K562 (cell line): ENCODE results near the gene PRKAG2. TPM values are rescaled to one million over a fixed set of nuclear protein-coding genes. Genes with fewer than 3 reads are reported as not detected.
A peak's percentile ranks its signal among the peaks of the same experiment; 100 is the strongest.

Source experiments
- CCAR2 ChIP-seq: fragments of 200-400 bp; formaldehyde crosslinking; IDR thresholded peaks from 2 replicates; pipeline ENCODE4 v1.6.1; 2017; ENCODE audit warnings: mild to moderate bottlenecking, low read depth, low read length
- DIDO1 ChIP-seq: fragments of 450-650 bp; IDR thresholded peaks from 2 replicates; pipeline ENCODE4 v1.6.1; 2016; ENCODE audit warnings: low read depth, missing biosample characterization, missing genetic modification characterization
- EP300 ChIP-seq: IDR thresholded peaks from 2 replicates; pipeline ENCODE4 v1.6.1; 2012; ENCODE audit warnings: low read length, improper control_type of control experiment
- FIP1L1 ChIP-seq: fragments of 200-400 bp; formaldehyde crosslinking; IDR thresholded peaks from 2 replicates; pipeline ENCODE4 v1.6.1; 2018; ENCODE audit warnings: mild to moderate bottlenecking, low read depth, low read length; ENCODE audit not compliant: poor library complexity, severe bottlenecking
- GATAD2A ChIP-seq: fragments of 450-650 bp; IDR thresholded peaks from 2 replicates; pipeline ENCODE4 v1.6.1; 2017
- HOXB6 ChIP-seq: fragments of 250-450 bp; sonication (Bioruptor Pico); IDR thresholded peaks from 2 replicates; pipeline ENCODE4 v1.5.1; 2022; ENCODE audit warnings: mild to moderate bottlenecking, borderline replicate concordance
- KAT7 ChIP-seq: sonication (generic); formaldehyde crosslinking; IDR thresholded peaks from 2 replicates; pipeline ENCODE4 v1.8.0; 2022; ENCODE audit warnings: missing genetic modification reagents, mild to moderate bottlenecking, borderline replicate concordance
- NCOA4 ChIP-seq: fragments of 450-650 bp; IDR thresholded peaks from 2 replicates; pipeline ENCODE4 v1.6.1; 2018; ENCODE audit warnings: mild to moderate bottlenecking; ENCODE audit not compliant: partially characterized antibody
- NFE2L1 ChIP-seq: fragments of 450-650 bp; IDR thresholded peaks from 2 replicates; pipeline ENCODE4 v1.6.1; 2016; ENCODE audit warnings: missing genetic modification characterization, low read depth, mild to moderate bottlenecking, missing compliant biosample characterization, moderate library complexity, borderline replicate concordance
- POLR2H ChIP-seq: IDR thresholded peaks from 2 replicates; pipeline ENCODE4 v1.6.1; 2016; ENCODE audit warnings: missing genetic modification characterization, low read depth, mild to moderate bottlenecking, control low read depth, missing compliant biosample characterization, moderate library complexity
- SAP30 ChIP-seq: fragments of 200-600 bp; sonication (generic); IDR thresholded peaks from 2 replicates; pipeline ENCODE4 v1.6.1; 2012; ENCODE audit warnings: borderline replicate concordance, low read depth, mild to moderate bottlenecking, moderate library complexity, low read length, control low read depth, inconsistent platforms; ENCODE audit not compliant: insufficient read depth, poor library complexity, severe bottlenecking
- STAG1 ChIP-seq: sonication (generic); formaldehyde crosslinking; IDR thresholded peaks from 2 replicates; pipeline ENCODE4 v1.5.0; 2020; ENCODE audit warnings: missing genetic modification reagents, borderline replicate concordance
- YBX1 ChIP-seq: fragments of 450-650 bp; IDR thresholded peaks from 2 replicates; pipeline ENCODE4 v1.7.1; 2016; ENCODE audit warnings: mild to moderate bottlenecking
- ZNF217 ChIP-seq: sonication (generic); formaldehyde crosslinking; IDR thresholded peaks from 2 replicates; pipeline ENCODE4 v1.8.0; 2022; ENCODE audit warnings: mild to moderate bottlenecking, missing genetic modification reagents
- ZNF408 ChIP-seq: fragments of 250-450 bp; sonication (Bioruptor Pico); IDR thresholded peaks from 2 replicates; pipeline ENCODE4 v1.4.0; 2020; ENCODE audit warnings: low read depth, mild to moderate bottlenecking, moderate library complexity
- ZNF57 ChIP-seq: fragments of 450-650 bp; formaldehyde crosslinking; IDR thresholded peaks from 2 replicates; pipeline ENCODE4 v1.4.0; 2020; ENCODE audit warnings: mild to moderate bottlenecking, moderate library complexity
- polyA plus RNA-seq, 8 experiments: library from polyadenylated mRNA; depleted of rRNA in 4 of 8; stranded (reverse) in 5 of 8; unstranded in 3 of 8; fragments of >200 nt; fragmentation: Nextera tagmentation in 2 of 8; fragmentation: Illumina TruSeq in 1 of 8; extraction: Ambion mirVana in 2 of 8; extraction: Trizol in 1 of 8; gene quantifications; 2 replicates each; pipeline versions ENCODE4 v1.2.1 to v1.2.3, GENCODE V29; 2011 to 2014; ENCODE audit warnings: inconsistent platforms in 1 of 8, missing spikeins in 1 of 8
- total RNA-seq, 7 experiments: library from RNA; depleted of rRNA in 6 of 7; stranded (reverse); fragments of >200 nt in 6 of 7; fragmentation: Illumina TruSeq in 2 of 7; extraction: Trizol in 2 of 7; gene quantifications; 2 replicates each; pipeline versions ENCODE4 v1.2.1 to v1.2.3, GENCODE V29; 2011 to 2021; ENCODE audit warnings: low replicate concordance in 1 of 7
- TF ChIP-seq, protein P1 (sequence below): sonication (generic); formaldehyde crosslinking; IDR thresholded peaks from 2 replicates; pipeline ENCODE4 v1.8.0; 2023; ENCODE audit warnings: mild to moderate bottlenecking, missing genetic modification reagents
- TF ChIP-seq, protein P2 (sequence below): fragments of 450-650 bp; formaldehyde crosslinking; conservative IDR thresholded peaks from 2 replicates; pipeline ENCODE4 v1.4.0; 2022; ENCODE audit warnings: mild to moderate bottlenecking, missing genetic modification characterization
- TF ChIP-seq, protein P3 (sequence below): IDR thresholded peaks from 2 replicates; pipeline ENCODE4 v1.6.1; 2012; ENCODE audit warnings: low read depth, low read length, improper control_type of control experiment, borderline replicate concordance
- TF ChIP-seq, protein P4 (sequence below): fragments of 450-650 bp; formaldehyde crosslinking; IDR thresholded peaks from 2 replicates; pipeline ENCODE4 v1.4.0; 2022; ENCODE audit warnings: mild to moderate bottlenecking, moderate library complexity

Gene PRKAG2
- total and polyA plus RNA-seq, 9 of the 15 experiments (the other 6 are each of a cell fraction or from before 2014, with no cell fraction given): 0.99 to 5.6 (median 3.3) TPM

DNA sequence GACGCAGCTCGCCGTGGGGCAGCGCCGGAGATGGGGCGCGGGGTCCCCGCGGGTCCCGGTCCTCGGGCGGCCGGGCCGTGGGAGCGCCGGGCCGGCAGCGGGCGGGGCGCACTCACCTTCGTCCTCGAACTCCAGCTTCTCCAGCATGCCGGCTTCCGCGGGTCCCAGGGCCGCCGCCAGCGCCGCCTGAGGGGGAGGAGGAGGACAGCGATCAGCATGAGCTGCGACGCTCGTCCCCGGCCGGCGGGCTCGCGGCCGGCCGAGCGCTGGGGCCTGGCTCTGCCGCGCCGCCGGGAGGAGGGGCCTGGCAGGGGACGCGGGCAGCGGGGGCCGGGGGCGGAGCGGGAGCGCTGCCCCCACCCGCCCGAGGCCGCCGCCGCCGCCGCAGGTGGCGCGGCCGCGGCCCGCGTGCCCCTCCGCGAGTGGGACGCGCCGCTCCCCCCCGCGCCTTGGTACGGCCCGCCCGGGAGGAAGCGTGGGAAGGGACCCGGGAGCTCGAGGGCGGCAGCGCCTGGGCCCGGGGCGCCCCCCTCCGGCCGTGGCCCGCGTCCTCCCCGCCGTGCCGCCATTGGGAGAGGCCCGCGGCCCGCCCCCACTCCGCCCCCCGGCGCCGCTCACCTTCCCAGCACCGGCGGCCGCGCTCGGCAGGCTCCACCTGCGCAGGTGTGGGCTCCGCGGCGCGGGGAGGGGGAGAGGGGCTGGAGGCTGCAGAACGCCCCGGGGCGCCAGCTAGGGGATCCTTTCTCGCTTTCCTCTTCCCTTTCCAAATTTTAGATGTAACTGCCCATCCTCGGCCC is 244.8 kb downstream of the PRKAG2 start (continued):
- TF ChIP-seq, protein P1, sequence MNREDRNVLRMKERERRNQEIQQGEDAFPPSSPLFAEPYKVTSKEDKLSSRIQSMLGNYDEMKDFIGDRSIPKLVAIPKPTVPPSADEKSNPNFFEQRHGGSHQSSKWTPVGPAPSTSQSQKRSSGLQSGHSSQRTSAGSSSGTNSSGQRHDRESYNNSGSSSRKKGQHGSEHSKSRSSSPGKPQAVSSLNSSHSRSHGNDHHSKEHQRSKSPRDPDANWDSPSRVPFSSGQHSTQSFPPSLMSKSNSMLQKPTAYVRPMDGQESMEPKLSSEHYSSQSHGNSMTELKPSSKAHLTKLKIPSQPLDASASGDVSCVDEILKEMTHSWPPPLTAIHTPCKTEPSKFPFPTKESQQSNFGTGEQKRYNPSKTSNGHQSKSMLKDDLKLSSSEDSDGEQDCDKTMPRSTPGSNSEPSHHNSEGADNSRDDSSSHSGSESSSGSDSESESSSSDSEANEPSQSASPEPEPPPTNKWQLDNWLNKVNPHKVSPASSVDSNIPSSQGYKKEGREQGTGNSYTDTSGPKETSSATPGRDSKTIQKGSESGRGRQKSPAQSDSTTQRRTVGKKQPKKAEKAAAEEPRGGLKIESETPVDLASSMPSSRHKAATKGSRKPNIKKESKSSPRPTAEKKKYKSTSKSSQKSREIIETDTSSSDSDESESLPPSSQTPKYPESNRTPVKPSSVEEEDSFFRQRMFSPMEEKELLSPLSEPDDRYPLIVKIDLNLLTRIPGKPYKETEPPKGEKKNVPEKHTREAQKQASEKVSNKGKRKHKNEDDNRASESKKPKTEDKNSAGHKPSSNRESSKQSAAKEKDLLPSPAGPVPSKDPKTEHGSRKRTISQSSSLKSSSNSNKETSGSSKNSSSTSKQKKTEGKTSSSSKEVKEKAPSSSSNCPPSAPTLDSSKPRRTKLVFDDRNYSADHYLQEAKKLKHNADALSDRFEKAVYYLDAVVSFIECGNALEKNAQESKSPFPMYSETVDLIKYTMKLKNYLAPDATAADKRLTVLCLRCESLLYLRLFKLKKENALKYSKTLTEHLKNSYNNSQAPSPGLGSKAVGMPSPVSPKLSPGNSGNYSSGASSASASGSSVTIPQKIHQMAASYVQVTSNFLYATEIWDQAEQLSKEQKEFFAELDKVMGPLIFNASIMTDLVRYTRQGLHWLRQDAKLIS (CRISPR knock-in tag): no peak
- TF ChIP-seq, protein P2, sequence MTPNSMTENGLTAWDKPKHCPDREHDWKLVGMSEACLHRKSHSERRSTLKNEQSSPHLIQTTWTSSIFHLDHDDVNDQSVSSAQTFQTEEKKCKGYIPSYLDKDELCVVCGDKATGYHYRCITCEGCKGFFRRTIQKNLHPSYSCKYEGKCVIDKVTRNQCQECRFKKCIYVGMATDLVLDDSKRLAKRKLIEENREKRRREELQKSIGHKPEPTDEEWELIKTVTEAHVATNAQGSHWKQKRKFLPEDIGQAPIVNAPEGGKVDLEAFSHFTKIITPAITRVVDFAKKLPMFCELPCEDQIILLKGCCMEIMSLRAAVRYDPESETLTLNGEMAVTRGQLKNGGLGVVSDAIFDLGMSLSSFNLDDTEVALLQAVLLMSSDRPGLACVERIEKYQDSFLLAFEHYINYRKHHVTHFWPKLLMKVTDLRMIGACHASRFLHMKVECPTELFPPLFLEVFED (CRISPR knock-in tag): no peak
- TF ChIP-seq HOXB6 (no peak), ZNF408 (CRISPR knock-in tag) (no peak), FIP1L1 (peak; percentile 65), KAT7 (CRISPR knock-in tag) (no peak), YBX1 (no peak), DIDO1 (tag) (no peak), STAG1 (CRISPR knock-in tag) (no peak), ZNF57 (CRISPR knock-in tag) (no peak), GATAD2A (no peak), NCOA4 (no peak), POLR2H (tag) (no peak), CCAR2 (no peak), NFE2L1 (no peak), EP300 (no peak), SAP30 (no peak), ZNF217 (CRISPR knock-in tag) (no peak)
- TF ChIP-seq, protein P3, sequence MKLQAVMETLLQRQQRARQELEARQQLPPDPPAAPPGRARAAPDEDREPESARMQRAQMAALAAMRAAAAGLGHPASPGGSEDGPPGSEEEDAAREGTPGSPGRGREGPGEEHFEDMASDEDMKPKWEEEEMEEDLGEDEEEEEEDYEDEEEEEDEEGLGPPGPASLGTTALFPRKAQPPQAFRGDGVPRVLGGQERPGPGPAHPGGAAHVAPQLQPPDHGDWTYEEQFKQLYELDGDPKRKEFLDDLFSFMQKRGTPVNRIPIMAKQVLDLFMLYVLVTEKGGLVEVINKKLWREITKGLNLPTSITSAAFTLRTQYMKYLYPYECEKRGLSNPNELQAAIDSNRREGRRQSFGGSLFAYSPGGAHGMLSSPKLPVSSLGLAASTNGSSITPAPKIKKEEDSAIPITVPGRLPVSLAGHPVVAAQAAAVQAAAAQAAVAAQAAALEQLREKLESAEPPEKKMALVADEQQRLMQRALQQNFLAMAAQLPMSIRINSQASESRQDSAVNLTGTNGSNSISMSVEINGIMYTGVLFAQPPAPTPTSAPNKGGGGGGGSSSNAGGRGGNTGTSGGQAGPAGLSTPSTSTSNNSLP: no peak
- TF ChIP-seq, protein P4, sequence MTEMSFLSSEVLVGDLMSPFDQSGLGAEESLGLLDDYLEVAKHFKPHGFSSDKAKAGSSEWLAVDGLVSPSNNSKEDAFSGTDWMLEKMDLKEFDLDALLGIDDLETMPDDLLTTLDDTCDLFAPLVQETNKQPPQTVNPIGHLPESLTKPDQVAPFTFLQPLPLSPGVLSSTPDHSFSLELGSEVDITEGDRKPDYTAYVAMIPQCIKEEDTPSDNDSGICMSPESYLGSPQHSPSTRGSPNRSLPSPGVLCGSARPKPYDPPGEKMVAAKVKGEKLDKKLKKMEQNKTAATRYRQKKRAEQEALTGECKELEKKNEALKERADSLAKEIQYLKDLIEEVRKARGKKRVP (CRISPR knock-in tag): no peak
